GM12891 (cell line): Measurements from ENCODE around the gene KAT7.

ENCODE experiments used
- DNase-seq: peaks from one replicate; pipeline ENCODE4 v3.0.0; 2011; ENCODE audit warnings: low spot score; ENCODE audit not compliant: insufficient read length
- FAIRE-seq: peaks from 2 replicates; lab custom pipeline; 2011; peaks lifted over from hg19 to GRCh38; lab: Jason Lieb, UNC
- PAX5 ChIP-seq: IDR thresholded peaks from 2 replicates; pipeline ENCODE4 v1.6.1; 2011; ENCODE audit warnings: low read length, moderate library complexity, mild to moderate bottlenecking; ENCODE audit not compliant: insufficient read depth, severe bottlenecking
- POLR2A ChIP-seq: IDR thresholded peaks from 2 replicates; pipeline ENCODE4 v1.6.1; 2011; ENCODE audit warnings: low read depth, low read length, control low read depth
- POLR2AphosphoS5 ChIP-seq: IDR thresholded peaks from 2 replicates; pipeline ENCODE4 v1.6.1; 2011; ENCODE audit warnings: low read depth, low read length, control low read depth
- POU2F2 ChIP-seq: IDR thresholded peaks from 2 replicates; pipeline ENCODE4 v1.6.1; 2011; ENCODE audit warnings: low read depth, mild to moderate bottlenecking, control low read depth, low read length, moderate library complexity
- SPI1 ChIP-seq: IDR thresholded peaks from 2 replicates; pipeline ENCODE4 v1.6.1; 2011; ENCODE audit warnings: low read depth, low read length, control low read depth
- TAF1 ChIP-seq: IDR thresholded peaks from 2 replicates; pipeline ENCODE4 v1.6.1; 2011; ENCODE audit warnings: low read depth, low read length, control low read depth

KAT7 gene

GRCh38 chr17:49878931-49879904 is 90.7 kb downstream of the KAT7 start:
- no peak for DNase-seq
- no peak for FAIRE-seq
- TF ChIP-seq SPI1 (no peak), PAX5 (no peak), TAF1 (no peak), POU2F2 (no peak), POLR2A (no peak), POLR2AphosphoS5 (no peak)

- no peak for TF ChIP-seq TAF1
- no peak for TF ChIP-seq PAX5
- no peak for TF ChIP-seq SPI1
- no peak for TF ChIP-seq POLR2AphosphoS5
- no peak for TF ChIP-seq POLR2A
- TF ChIP-seq POU2F2: no peak
- DNase-seq: peak; percentile 94
- FAIRE-seq: peak; percentile 60
These were observed 92.0 kb downstream of the KAT7 start for GRCh38 chr17:49880291-49881053.

GRCh38 chr17:49881054-49881402 is 92.5 kb downstream of the KAT7 start:
- no peak for TF ChIP-seq POLR2AphosphoS5
- no peak for TF ChIP-seq POLR2A
- TF ChIP-seq POU2F2: no peak
- no peak for TF ChIP-seq SPI1
- TF ChIP-seq TAF1: no peak
- TF ChIP-seq PAX5: no peak
- FAIRE-seq (no peak), DNase-seq (no peak)

GRCh38 chr17:49882434-49882833 is 94.0 kb downstream of the KAT7 start:
- TF ChIP-seq PAX5: no peak
- TF ChIP-seq POU2F2: no peak
- no peak for TF ChIP-seq SPI1
- TF ChIP-seq TAF1: no peak
- no peak for TF ChIP-seq POLR2AphosphoS5
- TF ChIP-seq POLR2A: no peak
- DNase-seq (no peak), FAIRE-seq (no peak)
